Stimulated activated CD8-positive, alpha-beta memory T cell treated with anti-CD3 and anti-CD28 coated beads, Interleukin-2, amount 100 ng/mL, for 1 hour (primary cell): ENCODE results near the gene TRPM2.
A peak's percentile ranks its signal among the peaks of the same experiment; 100 is the strongest.

Experiments used
- DNase-seq, 2 donors: peaks; one replicate each; pipeline ENCODE4 v3.0.0-alpha.2; 2020; ENCODE audit warnings: low read depth in 2 of 2

The TRPM2 gene

DNA sequence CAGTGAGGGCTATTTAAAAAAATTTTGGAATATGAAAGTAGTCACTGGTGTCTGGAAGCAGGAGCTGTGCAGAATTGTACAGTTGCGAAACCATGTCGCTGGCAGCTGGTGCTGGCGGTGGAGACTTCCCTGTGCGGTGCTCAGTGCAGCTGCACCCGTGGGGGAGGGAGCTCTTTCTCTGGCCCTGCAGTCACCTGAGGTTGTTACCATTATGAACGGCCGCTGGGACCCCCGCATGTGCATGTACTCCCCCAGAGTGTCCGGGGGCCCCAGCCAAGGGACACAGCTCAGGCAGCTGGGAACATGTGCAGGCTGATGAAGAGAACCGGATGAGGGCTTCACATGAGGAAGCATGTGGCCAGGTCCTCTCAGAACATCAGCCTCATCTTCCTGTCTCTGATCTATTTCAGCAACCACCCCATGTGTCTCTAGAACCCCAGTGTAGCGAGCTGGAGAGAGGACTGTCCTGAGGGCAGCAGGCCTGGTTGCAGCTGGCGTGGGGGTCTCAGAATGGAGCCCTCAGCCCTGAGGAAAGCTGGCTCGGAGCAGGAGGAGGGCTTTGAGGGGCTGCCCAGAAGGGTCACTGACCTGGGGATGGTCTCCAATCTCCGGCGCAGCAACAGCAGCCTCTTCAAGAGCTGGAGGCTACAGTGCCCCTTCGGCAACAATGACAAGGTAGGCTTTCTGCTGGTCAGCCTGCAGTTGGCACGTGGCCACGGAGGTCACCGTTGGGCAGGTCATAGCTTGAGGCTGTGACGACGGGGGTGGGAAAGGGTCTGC, at the start of gene TRPM2:
Gene TRPM2 (plus strand): TSS at position 431 of the 780 bp plus-strand sequence. CDS start 80 bp downstream, at position 511.
- DNase-seq: peak in 1 of 2 donors; percentile 8

- DNase-seq: no peak
Measured at GRCh38 chr21:44304011-44304616, 49.3 kb upstream of the TRPM2 start.

DNA sequence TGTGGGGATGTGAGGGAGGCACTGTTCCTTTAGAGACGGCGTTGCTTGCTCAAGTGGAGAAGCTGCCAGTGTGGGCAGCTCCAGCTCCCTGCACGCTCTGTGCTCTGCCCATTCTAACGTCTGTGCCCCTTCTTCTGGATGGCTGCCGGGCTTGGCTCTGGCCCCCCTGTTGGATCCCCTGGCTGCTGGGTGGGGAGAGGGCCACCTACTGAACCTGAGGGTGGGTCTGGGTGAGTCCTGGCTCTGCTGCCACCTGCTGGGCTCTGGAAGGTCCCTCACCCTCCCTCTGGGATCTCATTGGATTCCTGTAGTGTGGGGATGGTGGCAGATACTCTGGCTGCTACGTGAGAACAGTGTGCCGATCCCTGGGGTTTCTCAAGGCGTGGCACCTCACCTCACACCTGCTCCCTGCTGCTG, 48.5 kb upstream of the TRPM2 start:
- DNase-seq: no peak

GRCh38 chr21:44305691-44306090, 47.7 kb upstream of the TRPM2 start:
- no peak for DNase-seq

DNA sequence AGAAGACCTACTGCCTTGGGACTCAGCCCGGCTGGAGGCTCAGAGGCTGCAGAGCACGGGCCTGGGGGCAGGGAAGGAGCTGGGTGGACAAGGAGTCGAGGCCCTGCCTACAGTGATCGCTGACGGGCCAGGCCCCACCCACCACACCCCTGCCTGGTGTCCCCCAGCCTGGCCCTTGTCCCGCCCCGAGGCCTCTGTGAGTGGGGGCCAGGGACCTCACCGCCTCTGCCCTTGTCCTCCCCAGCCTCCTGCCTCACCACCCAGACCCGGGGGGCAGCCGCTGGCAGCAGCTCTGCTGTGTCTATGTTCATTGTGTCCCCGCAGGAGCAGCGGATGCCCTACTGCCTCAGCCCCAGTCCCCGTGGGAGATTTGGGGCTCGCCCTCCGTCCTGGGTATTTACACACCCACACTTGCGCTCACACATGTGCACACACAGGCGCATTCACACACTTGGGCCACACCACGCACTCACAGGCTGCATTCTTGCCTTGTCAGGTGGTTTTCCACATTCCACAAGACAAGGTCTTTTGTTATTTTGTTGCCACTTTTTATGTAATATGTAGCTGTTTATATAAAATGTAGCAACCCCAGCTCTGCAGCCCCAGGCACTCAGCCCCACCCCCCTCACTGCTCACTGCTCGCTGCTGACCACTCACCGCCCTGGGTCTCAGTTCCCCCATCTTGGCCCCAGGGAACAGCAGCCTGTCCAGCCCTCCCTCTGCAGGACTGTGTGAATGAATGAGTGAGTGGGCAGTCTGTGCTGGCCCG, 46.3 kb upstream of the TRPM2 start:
- no peak for DNase-seq

GRCh38 chr21:44310628-44311507, 42.6 kb upstream of the TRPM2 start:
- DNase-seq: no peak

DNA sequence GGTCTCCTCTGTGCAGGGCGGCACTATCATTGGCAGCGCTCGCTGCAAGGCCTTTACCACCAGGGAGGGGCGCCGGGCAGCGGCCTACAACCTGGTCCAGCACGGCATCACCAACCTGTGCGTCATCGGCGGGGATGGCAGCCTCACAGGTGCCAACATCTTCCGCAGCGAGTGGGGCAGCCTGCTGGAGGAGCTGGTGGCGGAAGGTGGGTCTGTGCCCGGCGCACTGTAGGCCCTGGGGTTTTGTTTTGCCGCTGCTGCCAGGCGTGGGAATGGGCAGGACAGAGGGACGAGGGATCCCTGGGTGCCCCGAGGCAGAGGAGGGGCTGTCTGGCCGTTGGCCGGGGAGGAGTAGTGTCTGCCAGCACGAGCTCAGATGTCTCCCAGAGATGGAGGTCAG, 41.3 kb upstream of the TRPM2 start:
- no peak for DNase-seq

- DNase-seq: no peak
Measured at GRCh38 chr21:44312716-44313115, 40.7 kb upstream of the TRPM2 start.

DNA sequence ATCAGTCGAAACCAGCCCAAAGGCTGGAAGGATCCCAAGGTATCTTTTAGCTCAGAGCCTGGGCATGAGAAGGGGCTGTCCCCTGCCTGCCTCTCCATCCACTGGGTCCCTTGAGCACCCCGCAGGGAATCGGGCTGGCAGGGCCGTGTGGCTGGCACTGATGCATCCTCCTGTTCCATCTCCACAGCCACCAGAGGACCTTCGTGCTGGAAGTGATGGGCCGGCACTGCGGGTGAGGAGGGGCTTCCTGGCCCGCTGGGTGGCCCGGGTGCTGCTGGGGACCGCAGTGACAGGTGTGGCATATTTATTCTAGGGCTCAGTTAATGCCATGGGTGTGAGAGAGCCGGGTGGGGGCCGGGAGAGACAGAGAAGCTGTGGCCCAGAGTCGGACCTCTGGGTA, 40.0 kb upstream of the TRPM2 start:
- no peak for DNase-seq

DNA sequence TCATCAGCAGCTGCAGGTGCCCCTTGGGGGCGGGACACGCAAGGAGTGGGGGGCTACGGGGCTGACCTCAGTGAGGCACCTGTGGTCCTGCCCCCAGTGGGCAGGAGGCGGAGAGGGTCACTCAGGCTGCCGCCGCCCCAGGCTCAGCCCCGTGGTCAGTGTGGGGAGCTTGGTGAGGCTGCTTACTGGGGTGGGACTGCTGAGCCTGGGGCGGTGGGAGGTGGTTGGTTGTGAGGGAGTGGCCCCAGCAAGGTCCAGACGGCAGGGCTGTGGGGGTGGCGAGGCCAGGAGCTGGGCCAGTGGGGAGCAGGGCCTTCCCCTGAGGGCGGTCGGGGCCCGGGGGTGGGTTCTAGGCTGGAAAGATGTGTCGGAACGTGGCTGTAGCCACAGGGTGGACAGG, 39.3 kb upstream of the TRPM2 start:
- DNase-seq: no peak

- no peak for DNase-seq
Measured at GRCh38 chr21:44314561-44314960, 38.9 kb upstream of the TRPM2 start.

DNA sequence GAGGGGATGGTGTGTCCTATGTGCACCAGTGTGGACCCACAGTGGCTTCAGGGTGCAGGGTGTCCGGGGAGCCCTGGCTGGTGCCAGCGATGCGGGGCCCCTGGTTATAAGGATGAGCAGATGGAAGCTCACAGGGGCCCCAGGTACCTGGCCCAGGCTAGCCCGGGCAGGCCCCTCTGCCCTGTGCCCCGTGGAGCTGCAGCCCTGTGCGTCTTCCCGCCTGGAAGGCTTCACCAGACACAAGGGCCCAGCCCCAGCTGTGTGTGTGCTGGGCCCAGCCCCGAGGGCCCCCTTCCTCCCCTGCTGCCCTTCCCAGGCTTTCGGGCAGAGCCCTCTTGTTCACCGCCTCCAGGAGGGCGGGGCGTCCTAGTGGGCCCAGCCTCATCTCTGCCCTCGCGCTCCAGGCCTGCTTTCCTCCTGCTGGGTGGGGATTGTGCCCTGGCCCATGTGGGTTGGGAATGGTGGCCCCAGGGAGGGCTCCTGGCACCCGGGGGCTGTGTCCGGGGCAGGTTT, 37.7 kb upstream of the TRPM2 start:
- DNase-seq: no peak

- no peak for DNase-seq
Measured at GRCh38 chr21:44316277-44316900, 37.0 kb upstream of the TRPM2 start.

GRCh38 chr21:44317241-44317782, 36.1 kb upstream of the TRPM2 start:
- DNase-seq: no peak

- no peak for DNase-seq
Measured at GRCh38 chr21:44317871-44318270, 35.5 kb upstream of the TRPM2 start.

DNA sequence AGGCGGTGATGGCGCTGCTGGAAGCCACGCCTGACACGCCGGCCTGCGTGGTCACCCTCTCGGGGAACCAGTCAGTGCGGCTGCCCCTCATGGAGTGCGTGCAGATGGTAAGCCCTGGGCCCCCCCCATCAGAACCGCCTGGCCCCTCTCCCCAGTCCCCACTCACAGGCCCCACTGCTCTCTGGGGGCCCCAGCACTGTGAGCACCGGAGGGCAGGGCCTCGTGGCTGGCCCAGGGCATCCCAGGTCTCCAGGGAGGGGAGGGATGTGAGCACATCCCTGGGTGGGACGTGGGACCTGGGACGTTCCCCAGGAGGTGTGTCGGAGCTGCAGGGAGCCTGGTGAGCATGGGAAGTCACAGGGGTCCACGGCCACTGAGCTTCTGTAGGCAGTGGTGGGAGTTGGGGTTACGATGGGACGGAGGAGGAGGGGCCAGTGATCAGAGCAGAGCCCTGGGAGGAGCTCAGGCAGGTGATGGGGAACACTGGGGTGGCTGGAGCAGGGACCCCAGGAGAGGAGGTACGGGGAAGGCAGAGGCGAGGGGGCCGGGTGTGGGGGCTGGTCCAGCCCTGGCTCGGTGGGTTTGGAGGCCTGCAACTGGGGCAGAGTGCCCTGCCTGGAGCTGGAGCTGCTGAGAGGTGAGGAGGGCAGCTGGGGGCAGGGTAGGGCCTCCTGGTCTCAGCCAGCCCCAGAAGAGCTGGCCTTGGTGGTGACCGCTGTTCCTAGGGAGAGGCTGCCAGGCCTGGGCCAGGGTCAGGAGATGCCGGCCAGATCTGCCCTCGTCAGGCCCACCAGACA, 34.7 kb upstream of the TRPM2 start:
- no peak for DNase-seq

DNA sequence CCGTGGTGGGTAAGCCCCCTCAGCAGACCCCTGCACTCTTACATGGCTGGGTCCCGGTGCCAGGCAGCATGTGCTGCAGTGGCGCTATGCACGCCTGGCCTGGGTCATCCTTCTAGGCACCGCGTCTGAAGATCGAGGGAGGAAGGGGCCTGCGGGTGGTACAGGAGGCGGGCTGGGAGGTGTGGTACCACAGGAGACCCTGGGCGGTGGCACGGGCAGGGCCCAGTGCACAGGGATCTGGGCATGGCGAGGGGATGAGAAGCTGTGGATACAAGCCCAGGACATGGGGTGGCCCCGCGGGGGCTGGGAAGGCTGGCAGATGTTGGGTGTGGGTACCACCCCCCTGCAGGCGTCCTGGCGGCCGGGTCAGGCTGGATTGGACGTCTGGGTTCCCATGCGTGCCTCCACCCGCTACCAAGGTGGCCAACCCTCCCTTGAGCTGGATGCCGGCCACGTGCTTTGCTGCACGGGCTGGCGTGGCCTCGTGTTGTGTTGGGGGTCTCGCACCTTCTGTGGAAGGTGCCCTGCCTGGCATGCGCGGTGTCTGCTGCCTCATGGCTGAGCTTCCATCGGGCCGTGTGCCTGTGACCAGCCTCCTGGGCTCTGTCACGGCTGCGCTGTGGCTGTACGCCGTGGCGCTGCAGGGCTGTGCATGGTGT, 33.9 kb upstream of the TRPM2 start:
- no peak for DNase-seq

DNA sequence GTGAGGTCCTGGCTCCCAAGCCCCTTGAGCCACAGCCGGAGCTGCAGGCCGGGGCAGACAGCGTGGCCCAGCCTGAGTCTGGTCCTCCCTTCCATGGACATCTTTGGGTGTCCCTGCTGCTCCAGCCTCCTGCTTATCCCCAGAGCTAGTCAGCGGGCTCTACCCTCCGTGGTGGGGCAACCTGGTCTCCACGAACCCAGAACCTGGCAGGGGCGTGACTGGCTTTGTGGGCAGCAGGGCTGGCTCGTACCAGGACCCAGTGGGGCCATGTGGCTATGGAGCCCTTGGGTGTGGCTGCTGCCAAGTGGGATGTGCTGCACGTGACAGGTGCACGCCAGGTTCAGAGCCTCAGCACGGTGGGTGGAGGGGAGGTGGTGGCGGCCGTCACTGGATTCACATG, 32.6 kb upstream of the TRPM2 start:
- DNase-seq: no peak

DNA sequence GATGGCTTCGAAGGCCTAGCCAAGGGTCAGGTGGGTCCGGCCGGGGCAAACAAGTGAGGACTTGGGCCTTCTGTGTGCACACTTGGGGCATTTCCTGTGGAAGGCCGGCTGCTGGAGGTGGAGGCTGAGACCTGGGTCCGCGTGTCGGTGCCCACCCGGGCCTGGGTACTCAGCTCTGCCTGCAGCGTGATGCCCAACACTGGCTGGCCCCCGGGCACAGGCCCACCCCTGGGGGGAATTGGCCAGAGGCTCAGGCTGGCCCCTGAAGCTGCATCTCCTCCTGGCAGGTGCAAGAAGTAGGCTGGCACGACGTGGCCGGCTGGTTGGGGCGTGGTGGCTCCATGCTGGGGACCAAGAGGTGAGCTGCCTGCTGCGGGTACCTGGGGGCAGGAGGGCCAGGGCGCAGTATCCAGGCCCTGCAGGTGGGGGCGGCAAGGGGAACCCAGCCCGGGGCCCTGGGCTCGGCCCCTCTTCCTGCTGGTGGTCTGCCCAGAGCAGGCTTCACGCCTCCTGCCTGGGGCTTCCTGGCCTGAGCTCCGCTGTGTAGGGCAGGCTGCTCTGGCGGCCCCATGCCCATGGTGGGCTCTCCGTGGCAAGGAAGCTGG, 31.5 kb upstream of the TRPM2 start:
- DNase-seq: no peak
